Measurements from ENCODE around the gene ITSN1.

The ITSN1 gene

GRCh38 chr21:33651965-33652680, 9.8 kb downstream of the ITSN1 start:
- H3K4me3 ChIP-seq (ENCODE audit: low read depth, low read length) = no peak overlapping the region
- TF ChIP-seq CTCF (IDR thresholded peaks at IDR 0.05; ENCODE audit: control insufficient read depth, extremely low read depth, insufficient read depth) = no peak
- DNase-seq (ENCODE audit: low read depth) = no peak

GRCh38 chr21:33654412-33654811, 12.1 kb downstream of the ITSN1 start:
- no peak for DNase-seq (ENCODE audit: low read depth)
- H3K4me3 ChIP-seq (ENCODE audit: low read depth, low read length) = no peak overlapping the region
- no peak for TF ChIP-seq CTCF (IDR thresholded peaks at IDR 0.05; ENCODE audit: control insufficient read depth, extremely low read depth, insufficient read depth)

GRCh38 chr21:33655588-33656221, 13.4 kb downstream of the ITSN1 start:
- no peak for DNase-seq (ENCODE audit: low read depth)
- no peak for TF ChIP-seq CTCF (IDR thresholded peaks at IDR 0.05; ENCODE audit: control insufficient read depth, extremely low read depth, insufficient read depth)
- no peak overlapping the region for H3K4me3 ChIP-seq (ENCODE audit: low read depth, low read length)

- DNase-seq (ENCODE audit: low read depth) = no peak
- 0 out of 2 replicates have a peak overlapping the region, but pooled peaks have one; percentile 14 for H3K4me3 ChIP-seq (ENCODE audit: low read depth, low read length)
- no peak for TF ChIP-seq CTCF (IDR thresholded peaks at IDR 0.05; ENCODE audit: control insufficient read depth, extremely low read depth, insufficient read depth)
Observed at GRCh38 chr21:33657124-33657820, 15.0 kb downstream of the ITSN1 start.

GRCh38 chr21:33658919-33659567, 16.7 kb downstream of the ITSN1 start:
- H3K4me3 ChIP-seq (ENCODE audit: low read depth, low read length) = no peak overlapping the region
- no peak for TF ChIP-seq CTCF (IDR thresholded peaks at IDR 0.05; ENCODE audit: control insufficient read depth, extremely low read depth, insufficient read depth)
- DNase-seq (ENCODE audit: low read depth) = no peak

GRCh38 chr21:33659568-33659949, 17.3 kb downstream of the ITSN1 start:
- H3K4me3 ChIP-seq (ENCODE audit: low read depth, low read length) = no peak overlapping the region
- no peak for DNase-seq (ENCODE audit: low read depth)
- no peak for TF ChIP-seq CTCF (IDR thresholded peaks at IDR 0.05; ENCODE audit: control insufficient read depth, extremely low read depth, insufficient read depth)

Data from LNCaP clone FGC (cell line).